Osteoblast (primary cell): ENCODE data around the gene POU3F2. TPM values are rescaled to one million over a fixed set of nuclear protein-coding genes. Genes with fewer than 3 reads are reported as not detected.

Experiments
- DNase-seq: peaks from one replicate; pipeline ENCODE4 v3.0.0; 2011; ENCODE audit warnings: low spot score, mixed read lengths; ENCODE audit not compliant: insufficient read length; ENCODE audit errors: missing footprints
- H2AFZ ChIP-seq: 2 replicates; pipeline ENCODE4 v1.6.0; 2011; ENCODE audit warnings: mild to moderate bottlenecking, low read length
- H3K27ac ChIP-seq: 2 replicates; pipeline ENCODE4 v1.5.1; 2011; ENCODE audit warnings: mild to moderate bottlenecking, low read depth, low read length, moderate library complexity
- H3K27me3 ChIP-seq: 2 replicates; pipeline ENCODE4 v1.6.0; 2012; ENCODE audit warnings: mild to moderate bottlenecking, control low read depth, inconsistent platforms, low read length, moderate library complexity; ENCODE audit not compliant: insufficient read depth
- H3K36me3 ChIP-seq: 2 replicates; pipeline ENCODE4 v1.5.1; 2011; ENCODE audit warnings: mild to moderate bottlenecking, low read length, control low read depth, moderate library complexity; ENCODE audit not compliant: insufficient read depth
- H3K4me1 ChIP-seq: 2 replicates; pipeline ENCODE4 v1.5.1; 2011; ENCODE audit warnings: mild to moderate bottlenecking, low read length, control low read depth, moderate library complexity; ENCODE audit not compliant: insufficient read depth
- H3K4me2 ChIP-seq: 2 replicates; pipeline ENCODE4 v1.6.0; 2011; ENCODE audit warnings: mild to moderate bottlenecking, low read length; ENCODE audit not compliant: insufficient read depth
- H3K4me3 ChIP-seq: fragments of 200-600 bp; sonication (generic); 3 replicates; pipeline ENCODE4 v1.5.1; 2012; ENCODE audit warnings: mild to moderate bottlenecking, low read length, inconsistent platforms; ENCODE audit not compliant: insufficient read depth
- H3K79me2 ChIP-seq: 2 replicates; pipeline ENCODE4 v1.6.0; 2012; ENCODE audit warnings: mild to moderate bottlenecking, low read length, control low read depth, inconsistent platforms; ENCODE audit not compliant: insufficient read depth
- H3K9me3 ChIP-seq: 2 replicates; pipeline ENCODE4 v1.5.1; 2011; ENCODE audit warnings: low read depth, low read length, control low read depth
- H4K20me1 ChIP-seq: 2 replicates; pipeline ENCODE4 v1.6.0; 2012; ENCODE audit warnings: mild to moderate bottlenecking, low read length, control low read depth; ENCODE audit not compliant: insufficient read depth
- CTCF ChIP-seq: IDR thresholded peaks from 2 replicates; pipeline ENCODE4 v1.5.1; 2011; ENCODE audit warnings: mild to moderate bottlenecking, low read depth, low read length, moderate library complexity; ENCODE audit errors: extremely low read depth
- total RNA-seq: library from RNA; depleted of rRNA; stranded (reverse); fragments of >200 nt; gene quantifications from 2 replicates; pipeline ENCODE4 v1.2.3, GENCODE V29; 2012

The POU3F2 gene
- total RNA-seq, 1 donor = not detected

GRCh38 chr6:98846021-98846380, 11.6 kb downstream of the POU3F2 start:
- Histone ChIP-seq H3K79me2 (no peaks in the 10 kb centered on the region), H3K4me3 (no peak overlapping the region), H2AFZ (no peak overlapping the region), H3K27me3 (peaks cover 74% of the 10 kb centered on the region), H3K4me1 (peaks cover 6% of the 10 kb centered on the region), H3K9me3 (no peaks in the 10 kb centered on the region), H3K36me3 (no peaks in the 10 kb centered on the region), H3K27ac (no peak overlapping the region), H3K4me2 (peak overlapping the region; percentile 76), H4K20me1 (no peaks in the 10 kb centered on the region)
- no peak for DNase-seq
- no peak for TF ChIP-seq CTCF

GRCh38 chr6:98847416-98847778, 13.0 kb downstream of the POU3F2 start:
- peak overlapping the region; percentile 48 for H3K4me2 ChIP-seq

GRCh38 chr6:98847779-98848538, 13.6 kb downstream of the POU3F2 start:
- no peaks in the 10 kb centered on the region for H3K79me2 ChIP-seq
- no peaks in the 10 kb centered on the region for H3K36me3 ChIP-seq
- peaks cover 54% of the 10 kb centered on the region for H3K27me3 ChIP-seq
- H3K27ac ChIP-seq = no peak overlapping the region
- peak overlapping the region; percentile 48 for H3K4me2 ChIP-seq
- H3K9me3 ChIP-seq = no peaks in the 10 kb centered on the region
- H3K4me3 ChIP-seq = peak overlapping the region; percentile 28
- no peak for TF ChIP-seq CTCF
- peak overlapping the region; percentile 31 for H2AFZ ChIP-seq
- no peaks in the 10 kb centered on the region for H4K20me1 ChIP-seq
- peaks cover 6% of the 10 kb centered on the region for H3K4me1 ChIP-seq
- peak; percentile 68 for DNase-seq

More at GRCh38 chr6:98847416-98847778, 13.0 kb downstream of the POU3F2 start:
- H4K20me1 ChIP-seq = no peaks in the 10 kb centered on the region
- no peak overlapping the region for H3K27ac ChIP-seq
- H3K9me3 ChIP-seq = no peaks in the 10 kb centered on the region
- no peak for TF ChIP-seq CTCF
- peaks cover 60% of the 10 kb centered on the region for H3K27me3 ChIP-seq
- peak overlapping the region; percentile 28 for H3K4me3 ChIP-seq
- peaks cover 6% of the 10 kb centered on the region for H3K4me1 ChIP-seq
- H3K36me3 ChIP-seq = no peaks in the 10 kb centered on the region
- DNase-seq = no peak
- no peaks in the 10 kb centered on the region for H3K79me2 ChIP-seq
- H2AFZ ChIP-seq = no peak overlapping the region

- Histone ChIP-seq H3K4me2 (no peak overlapping the region), H3K4me3 (no peak overlapping the region), H3K27ac (no peak overlapping the region), H3K4me1 (peaks cover 6% of the 10 kb centered on the region), H4K20me1 (no peaks in the 10 kb centered on the region), H3K79me2 (no peaks in the 10 kb centered on the region), H3K27me3 (peaks cover 47% of the 10 kb centered on the region), H3K9me3 (no peaks in the 10 kb centered on the region), H2AFZ (no peak overlapping the region), H3K36me3 (no peaks in the 10 kb centered on the region)
- no peak for TF ChIP-seq CTCF
- DNase-seq = peak; percentile 35
These were observed 14.3 kb downstream of the POU3F2 start for GRCh38 chr6:98848539-98849242.
